Endothelial cell of umbilical vein (primary cell): ENCODE measurements around the gene AMN. TPM values are rescaled to one million over a fixed set of nuclear protein-coding genes. Genes with fewer than 3 reads are reported as not detected.

Source experiments
- BruUV-seq: library from RNA; stranded (reverse); fragments of 400-500 nt; replicated peaks from 2 replicates; lab custom pipeline; 2021; lab: Mats Ljungman, UMichigan
- CTCF ChIA-PET: fragments of 300-600, 350-600 bp; sonication (Branson Sonifier 250); formaldehyde crosslinking; loops from one replicate; lab custom pipeline; 2021; ENCODE audit warnings: antibody characterized with exemption, inconsistent platforms; lab: Charles Lee
- POLR2A ChIA-PET: fragments of 300-600, 350-600 bp; sonication (Branson Sonifier 250); formaldehyde crosslinking; loops from one replicate; lab custom pipeline; 2021; ENCODE audit warnings: antibody characterized with exemption, inconsistent platforms; lab: Charles Lee
- DNase-seq: peaks from one replicate; pipeline ENCODE4 v3.0.0-alpha.2; 2011; ENCODE audit warnings: low read depth, low spot score
- FAIRE-seq: peaks from 2 replicates; lab custom pipeline; 2011; peaks lifted over from hg19 to GRCh38; lab: Jason Lieb, UNC
- H2AFZ ChIP-seq: 2 replicates; pipeline ENCODE4 v1.6.0; 2012; ENCODE audit warnings: low read depth, low read length, control low read depth, inconsistent platforms
- H3K27ac ChIP-seq: 2 replicates; pipeline ENCODE4 v1.5.1; 2011; ENCODE audit warnings: low read depth, mild to moderate bottlenecking, control low read depth, low read length, moderate library complexity; ENCODE audit not compliant: insufficient read depth
- H3K27me3 ChIP-seq, 2 experiments: 2 replicates each; pipeline versions ENCODE4 v1.6.0 to v1.6.1; 2011; ENCODE audit warnings: low read length in 2 of 2, mixed read lengths in 1 of 2; ENCODE audit not compliant: control insufficient read depth in 2 of 2, insufficient read depth in 2 of 2
- H3K36me3 ChIP-seq, 2 experiments: 2 replicates in 1 of 2; 3 replicates in 1 of 2; pipeline ENCODE4 v1.5.1; 2011; ENCODE audit warnings: low read length in 2 of 2, mild to moderate bottlenecking in 1 of 2, moderate library complexity in 1 of 2; ENCODE audit not compliant: control insufficient read depth in 2 of 2, insufficient read depth in 2 of 2; ENCODE audit errors: extremely low read depth in 1 of 2
- H3K4me1 ChIP-seq: 3 replicates; pipeline ENCODE4 v1.5.1; 2011; ENCODE audit warnings: mild to moderate bottlenecking, low read length; ENCODE audit not compliant: control insufficient read depth, insufficient read depth; ENCODE audit errors: extremely low read depth
- H3K4me2 ChIP-seq: 2 replicates; pipeline ENCODE4 v1.6.1; 2011; ENCODE audit warnings: low read length, control low read depth, mixed read lengths; ENCODE audit not compliant: insufficient read depth
- H3K4me3 ChIP-seq, 3 experiments: fragments of 200-600 bp in 1 of 3; sonication (generic), shearing (Covaris generic) in 1 of 3; replicated peaks in 1 of 3; 2 replicates each; pipeline ENCODE4 v1.5.1; 2011 to 2016; ENCODE audit warnings: control low read depth in 3 of 3, low read length in 3 of 3, mild to moderate bottlenecking in 2 of 3, inconsistent platforms in 1 of 3, low read depth in 1 of 3, moderate library complexity in 1 of 3; ENCODE audit not compliant: insufficient read depth in 1 of 3
- H3K79me2 ChIP-seq: 2 replicates; pipeline ENCODE4 v1.6.0; 2012; ENCODE audit warnings: low read length, inconsistent platforms; ENCODE audit not compliant: control insufficient read depth, insufficient read depth
- H3K9ac ChIP-seq: replicated peaks from 2 replicates; pipeline ENCODE3; 2011; ENCODE audit warnings: low read length, control low read depth; ENCODE audit not compliant: insufficient read depth; ENCODE audit errors: extremely low read depth
- H3K9me1 ChIP-seq: replicated peaks from 3 replicates; pipeline ENCODE4 v1.6.0; 2011; ENCODE audit warnings: mild to moderate bottlenecking, low read length; ENCODE audit not compliant: control insufficient read depth, insufficient read depth; ENCODE audit errors: extremely low read depth
- H3K9me3 ChIP-seq: replicated peaks from 2 replicates; pipeline ENCODE4 v1.5.1; 2012; ENCODE audit warnings: low read length, inconsistent platforms; ENCODE audit not compliant: control insufficient read depth, insufficient read depth
- H4K20me1 ChIP-seq: replicated peaks from 2 replicates; pipeline ENCODE3; 2011; ENCODE audit warnings: mild to moderate bottlenecking, low read length; ENCODE audit not compliant: control insufficient read depth, insufficient read depth; ENCODE audit errors: extremely low read depth
- CTCF ChIP-seq, 2 donors: IDR thresholded peaks; 1 replicate in 1 of 2; 2 replicates in 1 of 2; pipeline ENCODE4 v1.5.1; 2011; ENCODE audit warnings: low read length in 2 of 2, mild to moderate bottlenecking in 2 of 2, moderate library complexity in 2 of 2, control low read depth in 1 of 2, inconsistent platforms in 1 of 2, low read depth in 1 of 2; ENCODE audit not compliant: insufficient read depth in 1 of 2; ENCODE audit errors: extremely low read depth in 1 of 2
- EZH2 ChIP-seq: IDR thresholded peaks from 2 replicates; pipeline ENCODE4 v1.6.1; 2012; ENCODE audit warnings: borderline replicate concordance, low read depth, mild to moderate bottlenecking, moderate library complexity, low read length, inconsistent platforms; ENCODE audit not compliant: severe bottlenecking
- FOS ChIP-seq: IDR thresholded peaks from 2 replicates; pipeline ENCODE4 v1.6.1; 2011; ENCODE audit warnings: mild to moderate bottlenecking, low read length, moderate library complexity, borderline replicate concordance; ENCODE audit not compliant: insufficient read depth
- GATA2 ChIP-seq: IDR thresholded peaks from 2 replicates; pipeline ENCODE4 v1.7.0; 2011; ENCODE audit warnings: low read depth, mild to moderate bottlenecking, moderate library complexity, mixed read lengths, low read length; ENCODE audit not compliant: insufficient read length, insufficient read depth
- JUN ChIP-seq: IDR thresholded peaks from 2 replicates; pipeline ENCODE4 v1.6.1; 2011; ENCODE audit warnings: borderline replicate concordance, low read depth; ENCODE audit not compliant: insufficient read length, insufficient read depth
- MAX ChIP-seq: IDR thresholded peaks from 2 replicates; pipeline ENCODE4 v1.6.1; 2011; ENCODE audit not compliant: insufficient read depth, insufficient read length
- MYC ChIP-seq: IDR thresholded peaks from one replicate; pipeline ENCODE4 v1.6.1; 2011; ENCODE audit warnings: mild to moderate bottlenecking, low read depth, low read length
- POLR2A ChIP-seq: IDR thresholded peaks from 2 replicates; pipeline ENCODE4 v1.6.1; 2012; ENCODE audit warnings: low read depth, mild to moderate bottlenecking, control low read depth, low read length
- POLR2AphosphoS5 ChIP-seq: IDR thresholded peaks from 2 replicates; pipeline ENCODE4 v1.6.1; 2012; ENCODE audit warnings: low read depth, mild to moderate bottlenecking, control low read depth, low read length, moderate library complexity; ENCODE audit not compliant: insufficient read depth
- dilution Hi-C: fragments of 300-500 bp; cut with MboI; formaldehyde crosslinking; loops from one replicate; pipeline ENCODE4 v1.15.0; 2019; ENCODE audit warnings: low sequenced_read_pairs; ENCODE audit not compliant: extremely low pct_ligation_motif_present
- intact Hi-C: fragments of 100-400 bp; cut with micrococcal nuclease; formaldehyde crosslinking; loops from one replicate; pipeline ENCODE4 v1.10.0; 2022
- polyA plus RNA-seq, 4 experiments: library from polyadenylated mRNA; depleted of rRNA in 3 of 4; stranded (reverse) in 3 of 4; unstranded in 1 of 4; fragments of >200 nt; gene quantifications; 2 replicates each; pipeline versions ENCODE4 v1.2.1 to v1.2.3, GENCODE V29; 2011 to 2012; ENCODE audit warnings: missing spikeins in 1 of 4
- total RNA-seq: library from RNA; stranded (reverse); gene quantifications from 2 replicates; pipeline ENCODE4 v1.2.3, GENCODE V29; 2021

Gene AMN
- total and polyA plus RNA-seq, 2 donors (not counting 3 experiments of a cell fraction or from before 2014, with no cell fraction given) = 0.03 TPM; not detected in 1

GRCh38 chr14:102969060-102969791, 46.8 kb downstream of the AMN start:
- no TSS peak for BruUV-seq
- Histone ChIP-seq H3K27ac (no peak overlapping the region), H3K9ac (no peak overlapping the region), H2AFZ (no peak overlapping the region), H3K79me2 (no peaks in the 10 kb centered on the region), H3K4me3 (no peak overlapping the region), H3K4me1 (no peaks in the 10 kb centered on the region), H3K4me2 (no peak overlapping the region), H3K36me3 (peaks cover 32 to 59% of the 10 kb centered on the region in 2 experiments), H4K20me1 (no peaks in the 10 kb centered on the region), H3K27me3 (no peaks in the 10 kb centered on the region), H3K9me1 (no peaks in the 10 kb centered on the region), H3K9me3 (no peaks in the 10 kb centered on the region)
- ChIA-PET CTCF (interaction anchor here (0.9 to 1.0 kb wide), 2 partner anchors 8 to 14 kb away, joined by 3 read pairs; no protein-coding TSS in a partner anchor), POLR2A (no interaction called here)
- intact Hi-C loops = no loop called here
- no peak for FAIRE-seq
- DNase-seq = no peak
- TF ChIP-seq MYC = no peak
- dilution Hi-C loops = no loop called here

GRCh38 chr14:102969901-102970300, 47.4 kb downstream of the AMN start:
- Histone ChIP-seq H2AFZ (no peak overlapping the region), H3K79me2 (no peaks in the 10 kb centered on the region), H3K4me3 (no peak overlapping the region), H3K36me3 (peaks cover 32 to 59% of the 10 kb centered on the region in 2 experiments), H3K9me1 (no peaks in the 10 kb centered on the region), H3K4me1 (no peaks in the 10 kb centered on the region), H3K27me3 (no peaks in the 10 kb centered on the region), H3K27ac (no peak overlapping the region), H4K20me1 (no peaks in the 10 kb centered on the region), H3K9me3 (no peaks in the 10 kb centered on the region), H3K9ac (no peak overlapping the region), H3K4me2 (no peak overlapping the region)
- ChIA-PET CTCF (interaction anchor here (1.0 kb wide), 1 partner anchor 14 kb away, joined by 3 read pairs; no protein-coding TSS in a partner anchor), POLR2A (no interaction called here)
- dilution Hi-C loops (no loop called here), intact Hi-C loops (loop anchor here (5.0 kb wide), 1 partner anchor 87 kb away; the partner anchor contains the start of gene CDC42BPB)
- no TSS peak for BruUV-seq
- DNase-seq (no peak), FAIRE-seq (no peak)
- no peak for TF ChIP-seq GATA2
- no peak for TF ChIP-seq MYC
- no peak for TF ChIP-seq POLR2A
- TF ChIP-seq EZH2 = no peak
- TF ChIP-seq MAX = no peak
- TF ChIP-seq POLR2AphosphoS5 = no peak
- no peak for TF ChIP-seq FOS
- no peak for TF ChIP-seq JUN
- TF ChIP-seq CTCF (IDR thresholded peaks at IDR 0.05; ENCODE audit: extremely low read depth in 1 of 2, insufficient read depth in 1 of 2, low read depth in 1 of 2, low read length in 2 of 2) = no peak
